Measurements from ENCODE around the gene SERPINA1. TPM values are rescaled to one million over a fixed set of nuclear protein-coding genes. Genes with fewer than 3 reads are reported as not detected.

Gene SERPINA1
- total and polyA plus RNA-seq, 2 of the 13 experiments (the other 11 are each of a cell fraction or from before 2014, with no cell fraction given) = 3,266 to 11,015 TPM

GRCh38 chr14:94340533-94340932 is 47.9 kb downstream of the SERPINA1 start (continued):
- TF ChIP-seq SNAPC5 (CRISPR knock-in tag; IDR thresholded peaks at IDR 0.05; ENCODE audit: borderline replicate concordance) (no peak), ZNF512B (CRISPR knock-in tag; IDR thresholded peaks at IDR 0.05; ENCODE audit: borderline replicate concordance) (no peak), HNRNPH1 (optimal IDR thresholded peaks at IDR 0.05; ENCODE audit: low read depth, low read length) (no peak), KLF6 (CRISPR knock-in tag; IDR thresholded peaks at IDR 0.05) (peak; percentile 29; the same call in 1 of the 2 replicates), ZNF7 (CRISPR knock-in tag; IDR thresholded peaks at IDR 0.05) (no peak), KLF16 (CRISPR knock-in tag; IDR thresholded peaks at IDR 0.05) (0 out of 4 replicates have a peak, but pooled peaks of 1 of the 2 experiments have one; percentile 49), ZSCAN20 (CRISPR knock-in tag; IDR thresholded peaks at IDR 0.05; ENCODE audit: borderline replicate concordance) (no peak), HINFP (CRISPR knock-in tag; IDR thresholded peaks at IDR 0.05; ENCODE audit: low read depth) (no peak), PRDM10 (CRISPR knock-in tag; IDR thresholded peaks at IDR 0.05; ENCODE audit: low read depth) (no peak; the same call in 1 of the 2 replicates), ZNF773 (CRISPR knock-in tag; IDR thresholded peaks at IDR 0.05; ENCODE audit: borderline replicate concordance) (no peak), ZNF770 (CRISPR knock-in tag; IDR thresholded peaks at IDR 0.05) (no peak), ZNF674 (CRISPR knock-in tag; IDR thresholded peaks at IDR 0.05; ENCODE audit: low read depth) (no peak), CREM (IDR thresholded peaks at IDR 0.05) (peak; percentile 86), CREM (CRISPR knock-in tag; IDR thresholded peaks at IDR 0.05) (no peak), ZNF282 (IDR thresholded peaks at IDR 0.05; ENCODE audit: partially characterized antibody) (no peak), NR2F6 (IDR thresholded peaks at IDR 0.05) (peak; percentile 98), NR2F6 (CRISPR knock-in tag; IDR thresholded peaks at IDR 0.05) (peak; percentile 95), HES4 (CRISPR knock-in tag; IDR thresholded peaks at IDR 0.05; ENCODE audit: borderline replicate concordance) (no peak), AGO2 (optimal IDR thresholded peaks at IDR 0.05; ENCODE audit: low read depth, low read length) (no peak), ZNF124 (CRISPR knock-in tag; IDR thresholded peaks at IDR 0.05) (no peak), FOXJ3 (CRISPR knock-in tag; IDR thresholded peaks at IDR 0.05; ENCODE audit: borderline replicate concordance) (peak; percentile 86; the same call in 1 of the 2 replicates), ZNF12 (CRISPR knock-in tag; IDR thresholded peaks at IDR 0.05) (no peak; the same call in 1 of the 2 replicates)
